Measurements from ENCODE around the gene PTPRA. TPM values are rescaled to one million over a fixed set of nuclear protein-coding genes. Genes with fewer than 3 reads are reported as not detected.
A peak's percentile ranks its signal among the peaks of the same experiment; 100 is the strongest.

PTPRA gene
- total RNA-seq, 6 experiments from 2014 or later: 15.7 to 22.1 (median 18.6) TPM

DNA sequence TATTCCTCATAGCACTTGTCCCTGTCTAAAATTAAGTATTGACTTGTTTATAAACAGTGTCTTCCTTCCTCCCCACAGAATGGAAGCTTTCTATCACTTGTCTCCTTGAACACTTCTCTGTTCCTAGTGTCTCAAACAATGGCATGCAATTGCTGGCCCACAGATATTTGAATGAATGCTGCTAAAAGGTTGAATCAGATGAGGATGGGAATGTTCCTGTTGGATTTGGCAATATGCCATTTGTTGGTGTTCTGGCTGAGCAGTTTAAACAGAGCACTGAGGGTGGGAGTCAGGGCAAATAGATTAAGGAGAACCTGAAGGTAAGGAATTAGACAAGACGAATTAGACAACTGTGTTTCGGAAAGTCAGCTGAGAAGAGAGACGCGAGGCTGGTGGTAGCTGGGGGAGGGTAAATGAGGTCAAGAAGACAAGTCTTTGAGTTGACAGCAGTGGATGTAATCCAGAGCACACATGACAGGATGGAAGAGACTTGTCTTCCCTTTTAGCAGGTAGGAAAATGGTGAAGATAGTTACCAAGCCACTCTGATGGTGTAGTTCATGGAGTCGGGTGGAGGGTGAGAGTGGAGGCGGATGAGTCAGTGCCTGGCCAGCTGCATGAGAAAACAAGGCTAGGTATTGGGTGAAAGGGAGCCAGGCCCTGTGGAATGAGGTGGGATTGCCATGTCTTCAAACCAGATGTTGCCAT lies 111.8 kb downstream of the PTPRA start:
- DNase-seq (no peak), ATAC-seq (peak in 1 of 4 donors; percentile 34)
- H3K36me3 ChIP-seq: peaks cover 0 to 27% (median 11%) of the 10 kb centered on the region in 4 donors
- TF ChIP-seq CTCF (IDR thresholded peaks at IDR 0.05): no peak
- no peak for TF ChIP-seq POLR2A (IDR thresholded peaks at IDR 0.05)
- WGBS (ENCODE audit: insufficient coverage, low coverage, low lambda C conversion rate, missing lambda C conversion rate): 92% methylated on average over 6 of the region's 6 CpGs
- H3K27ac ChIP-seq: no peak overlapping the region
- intact Hi-C loops (cut with DNase I): no loop called here
- no peaks in the 10 kb centered on the region for H3K9me3 ChIP-seq
- H3K27me3 ChIP-seq: no peaks in the 10 kb centered on the region
- H3K4me3 ChIP-seq: no peak overlapping the region
- H3K4me1 ChIP-seq: no peaks in the 10 kb centered on the region

- WGBS (ENCODE audit: insufficient coverage, low coverage, low lambda C conversion rate, missing lambda C conversion rate): 82% methylated on average over 2 of the region's 2 CpGs
Measured at GRCh38 chr20:2986466-2986865, 113.2 kb downstream of the PTPRA start.

DNA sequence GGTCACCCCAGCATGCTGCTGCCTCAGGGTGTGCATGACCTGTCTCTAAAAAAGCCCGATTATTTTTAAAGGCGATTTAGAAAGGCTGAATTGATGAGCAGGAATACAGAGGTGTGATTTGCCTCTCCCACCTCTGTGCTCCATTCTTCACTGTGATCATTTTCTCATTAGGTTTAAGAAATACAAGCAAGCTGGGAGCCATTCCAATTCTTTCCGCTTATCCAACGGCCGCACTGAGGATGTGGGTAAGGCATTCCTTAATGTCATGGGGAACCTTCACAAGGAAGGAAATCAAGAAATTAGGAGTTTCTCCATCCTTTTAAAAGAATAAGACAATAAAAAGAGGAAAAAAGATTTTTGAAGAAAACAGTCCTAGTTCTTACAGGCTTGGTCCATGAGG lies 114.6 kb downstream of the PTPRA start:
- H3K27ac ChIP-seq: no peak overlapping the region
- peaks cover 0 to 32% (median 11%) of the 10 kb centered on the region in 4 donors for H3K36me3 ChIP-seq
- no peaks in the 10 kb centered on the region for H3K27me3 ChIP-seq
- ATAC-seq: no peak
- no peaks in the 10 kb centered on the region for H3K9me3 ChIP-seq
- WGBS (ENCODE audit: insufficient coverage, low coverage, low lambda C conversion rate, missing lambda C conversion rate): 83% methylated on average over 5 of the region's 5 CpGs
- TF ChIP-seq CTCF (IDR thresholded peaks at IDR 0.05) (no peak), POLR2A (IDR thresholded peaks at IDR 0.05) (no peak)
- H3K4me1 ChIP-seq: no peaks in the 10 kb centered on the region
- intact Hi-C loops (cut with DNase I): no loop called here
- no peak for DNase-seq
- no peak overlapping the region for H3K4me3 ChIP-seq

More at GRCh38 chr20:2986466-2986865, 113.2 kb downstream of the PTPRA start:
- ATAC-seq (peak; percentile 36 to 63 (median 52)), DNase-seq (no peak)
- Histone ChIP-seq H3K27ac (no peak overlapping the region), H3K4me1 (no peaks in the 10 kb centered on the region), H3K4me3 (no peak overlapping the region), H3K36me3 (peaks cover 0 to 27% (median 11%) of the 10 kb centered on the region in 4 donors), H3K27me3 (no peaks in the 10 kb centered on the region), H3K9me3 (no peaks in the 10 kb centered on the region)
- TF ChIP-seq POLR2A (IDR thresholded peaks at IDR 0.05) (no peak), CTCF (IDR thresholded peaks at IDR 0.05) (no peak)
- intact Hi-C loops (cut with DNase I): no loop called here

GRCh38 chr20:2991532-2991931 lies 118.3 kb downstream of the PTPRA start:
- Histone ChIP-seq H3K27me3 (no peaks in the 10 kb centered on the region), H3K4me1 (no peaks in the 10 kb centered on the region), H3K4me3 (no peak overlapping the region), H3K27ac (no peak overlapping the region), H3K9me3 (no peaks in the 10 kb centered on the region), H3K36me3 (peaks cover 0 to 28% (median 11%) of the 10 kb centered on the region in 4 donors)
- ATAC-seq: no peak
- intact Hi-C loops (cut with DNase I): loop anchor here in 1 of 2 donors (10.0 kb wide), 1 partner anchor 247 kb away; no protein-coding TSS in a partner anchor
- no peak for TF ChIP-seq CTCF (IDR thresholded peaks at IDR 0.05)
- TF ChIP-seq POLR2A (IDR thresholded peaks at IDR 0.05): no peak
- no peak for DNase-seq
- 92% methylated on average over 5 of the region's 5 CpGs for WGBS (ENCODE audit: insufficient coverage, low coverage, low lambda C conversion rate, missing lambda C conversion rate)

All from right lobe of liver (tissue), 6 donors.